Hepatocyte (in vitro differentiated cells): ENCODE data around the gene MAP10.

Source experiments
- CTCF ChIP-seq: fragments of 200-600 bp; sonication (generic); IDR thresholded peaks from 2 replicates; pipeline ENCODE4 v1.5.1; 2016; ENCODE audit warnings: antibody characterized with exemption, mild to moderate bottlenecking; ENCODE audit not compliant: poor library complexity
- EZH2 ChIP-seq: fragments of 200-600 bp; sonication (generic); IDR thresholded peaks from 2 replicates; pipeline ENCODE4 v1.6.1; 2016; ENCODE audit warnings: antibody characterized with exemption, mild to moderate bottlenecking, borderline replicate concordance

GRCh38 chr1:232826318-232826717 is 21.1 kb downstream of the MAP10 start:
- TF ChIP-seq CTCF = no peak
- TF ChIP-seq EZH2 = no peak
